GM19099 (cell line): ENCODE results near the gene PRCD.

Experiments
- POLR2A ChIP-seq: IDR thresholded peaks from 3 replicates; pipeline ENCODE4 v1.6.1; 2011; ENCODE audit warnings: low read depth; ENCODE audit not compliant: insufficient read length; ENCODE audit errors: extremely low read depth

The PRCD gene

DNA sequence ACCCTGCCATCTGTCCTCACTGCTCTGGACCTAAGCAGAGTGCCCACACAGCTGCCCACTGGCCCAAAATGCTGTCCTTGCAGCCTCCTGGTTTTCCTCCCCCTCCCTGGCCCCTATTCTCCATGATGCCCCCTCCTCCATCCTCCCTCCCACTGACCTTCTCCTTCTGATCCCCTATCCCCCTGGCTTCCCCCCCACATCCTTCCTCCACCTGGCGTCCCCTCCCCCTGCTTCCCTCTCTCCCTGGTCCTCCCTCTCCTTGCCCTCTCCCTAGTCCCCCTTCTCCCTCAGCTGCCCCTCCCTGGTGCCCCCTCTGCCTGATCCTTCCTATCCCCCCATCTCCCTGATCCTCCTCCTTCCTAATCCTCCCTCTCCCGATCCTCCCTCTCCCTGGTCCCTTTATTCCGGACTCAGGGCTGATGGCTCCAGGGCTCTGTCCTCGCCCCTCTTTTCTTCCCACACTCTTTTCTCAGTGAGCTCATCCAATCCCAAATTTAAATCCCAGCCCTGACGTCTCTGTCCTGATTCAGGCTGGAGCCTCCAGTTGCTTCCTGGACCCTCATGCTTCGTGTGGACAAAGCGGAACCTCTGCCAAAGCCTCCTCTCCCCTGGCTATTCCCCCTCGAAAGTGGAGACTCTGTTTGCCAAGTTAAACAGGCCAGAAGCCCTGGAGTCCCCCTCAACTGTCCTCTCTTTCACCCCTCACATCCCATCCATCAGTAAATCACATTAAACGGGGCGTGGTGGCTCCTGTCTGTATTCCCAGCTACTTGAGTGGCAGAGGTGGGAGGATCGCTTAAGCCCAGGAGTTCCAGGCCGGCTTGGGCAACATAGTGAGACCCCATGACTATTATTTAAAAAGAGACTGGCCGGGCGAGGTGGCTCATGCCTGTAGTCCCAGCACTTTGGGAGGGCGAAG, 20.5 kb upstream of the PRCD start:
- no peak for TF ChIP-seq POLR2A

GRCh38 chr17:76521262-76521661, 18.6 kb upstream of the PRCD start:
- TF ChIP-seq POLR2A = no peak

GRCh38 chr17:76523084-76524037, 16.5 kb upstream of the PRCD start:
- TF ChIP-seq POLR2A = no peak

- TF ChIP-seq POLR2A = no peak
Observed at GRCh38 chr17:76524598-76525512, 15.0 kb upstream of the PRCD start.

DNA sequence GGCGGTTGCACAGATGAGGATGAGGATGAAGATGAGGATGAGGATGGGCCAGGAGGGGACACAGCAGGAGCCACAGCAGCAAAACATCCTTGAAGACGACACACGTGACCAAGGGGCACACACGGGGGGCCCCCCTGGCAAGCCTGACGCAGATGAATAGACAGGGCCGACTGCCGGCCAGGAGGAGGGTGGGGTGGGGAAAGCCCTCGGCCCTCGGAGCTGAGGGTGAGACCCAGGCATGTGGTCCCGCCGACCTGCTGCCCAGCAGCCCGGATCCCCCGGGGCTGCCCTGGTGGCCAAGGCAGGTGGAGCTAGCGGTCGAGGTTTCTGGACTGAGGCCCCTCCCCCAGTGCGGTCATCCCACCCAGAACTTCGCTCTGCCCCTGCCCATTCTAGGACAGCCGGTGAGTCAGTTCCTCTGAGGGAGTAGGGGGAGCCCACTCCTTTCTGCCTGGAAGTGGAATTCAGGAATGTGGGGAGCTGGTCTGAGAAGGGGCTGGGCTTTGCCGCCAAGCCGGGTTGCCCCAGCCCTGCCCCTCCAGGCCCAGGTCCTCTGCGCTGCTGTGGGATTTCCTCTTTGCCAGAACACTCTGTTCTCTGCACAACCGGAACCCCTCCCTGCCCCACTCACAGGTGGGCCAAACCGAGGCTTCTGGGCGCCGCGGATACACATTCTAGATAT, 12.3 kb upstream of the PRCD start:
- TF ChIP-seq POLR2A = peak; percentile 15

DNA sequence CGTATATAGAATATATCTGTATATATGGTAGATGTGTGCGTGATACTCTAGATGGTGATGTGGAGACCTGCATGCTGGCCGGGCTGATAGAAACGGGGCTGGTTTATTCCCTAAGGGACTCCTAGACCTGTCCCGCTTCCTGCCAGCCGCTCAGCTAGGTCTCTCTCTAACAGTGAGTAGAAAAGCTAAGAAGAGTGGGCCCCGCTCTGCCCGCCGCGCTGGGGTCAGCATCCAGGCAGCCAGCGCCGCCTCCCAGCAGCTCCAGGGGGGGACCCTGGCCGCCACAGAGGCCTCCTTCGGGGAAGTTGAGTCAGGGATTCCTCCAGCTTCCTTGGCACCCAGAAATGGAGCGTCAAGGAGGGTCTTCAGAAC, 11.7 kb upstream of the PRCD start:
- no peak for TF ChIP-seq POLR2A

DNA sequence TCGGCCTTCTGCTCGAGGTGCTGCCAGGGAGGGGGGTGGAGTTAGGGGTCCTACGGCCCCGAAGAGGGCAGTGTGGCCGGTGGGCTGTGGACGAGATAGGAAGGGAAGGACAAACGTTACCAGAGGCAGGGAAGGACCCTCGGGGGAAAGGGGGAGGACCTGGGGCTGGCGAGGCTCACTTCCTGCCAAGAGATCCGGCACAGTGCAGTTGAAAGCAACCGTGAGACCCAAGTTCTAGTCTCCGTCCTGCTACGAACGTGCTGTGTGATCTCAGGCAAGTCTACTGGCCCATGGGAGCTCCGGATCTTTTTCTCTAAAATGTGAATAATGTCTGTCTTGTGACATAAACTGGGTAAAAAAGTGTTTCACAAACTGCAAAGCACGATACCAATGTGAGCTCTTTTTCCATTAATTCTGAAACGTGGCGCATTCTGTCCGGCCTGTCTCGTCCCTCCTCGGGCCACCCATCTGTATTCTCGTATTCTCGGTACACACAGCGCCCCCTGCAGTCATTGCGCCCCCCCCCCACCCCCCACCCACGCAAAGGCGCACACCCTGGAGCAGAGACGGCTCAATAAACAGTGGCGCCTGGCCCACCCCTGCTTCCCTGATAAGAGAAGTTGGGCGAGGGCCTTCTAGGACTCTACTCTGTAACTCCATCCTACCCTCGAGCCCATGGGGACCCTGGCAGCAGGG, 11.2 kb upstream of the PRCD start:
- no peak for TF ChIP-seq POLR2A

- no peak for TF ChIP-seq POLR2A
Observed at GRCh38 chr17:76529224-76530094, 10.4 kb upstream of the PRCD start.

- TF ChIP-seq POLR2A = no peak
Observed at GRCh38 chr17:76530095-76530723, 9.6 kb upstream of the PRCD start.

DNA sequence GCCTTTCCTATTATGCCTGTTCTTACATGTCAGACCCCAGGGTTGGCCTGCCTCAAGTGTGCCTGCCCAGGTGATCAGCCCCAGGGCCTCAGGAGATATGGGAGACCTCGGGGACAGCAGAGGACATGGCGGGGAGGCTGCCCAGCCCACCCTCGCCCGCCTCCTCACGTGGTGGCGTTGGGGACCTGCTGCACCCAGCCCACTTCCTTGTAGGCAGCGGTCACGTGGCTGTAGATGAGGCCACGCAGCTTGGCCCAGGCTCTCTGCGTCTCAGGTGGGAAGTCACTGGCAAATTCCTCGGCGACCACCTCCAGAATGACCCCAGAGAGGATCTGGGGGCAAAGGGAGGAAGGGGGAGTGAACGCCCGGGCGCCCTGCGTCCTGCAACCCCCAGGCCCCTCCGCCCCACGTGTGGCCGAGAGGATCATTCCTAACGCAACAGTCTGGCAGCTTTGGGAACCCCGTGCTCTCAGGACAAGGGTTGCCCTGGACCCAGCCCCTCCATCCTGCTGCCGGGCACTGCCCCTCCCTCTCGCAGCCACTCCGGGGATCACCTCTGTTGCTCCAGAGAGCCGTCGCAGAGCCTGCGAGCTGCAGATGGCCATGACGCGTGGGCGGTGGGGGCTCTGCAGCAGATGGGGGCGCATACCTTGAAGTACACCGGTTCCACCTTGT, 8.9 kb upstream of the PRCD start:
- TF ChIP-seq POLR2A = no peak

DNA sequence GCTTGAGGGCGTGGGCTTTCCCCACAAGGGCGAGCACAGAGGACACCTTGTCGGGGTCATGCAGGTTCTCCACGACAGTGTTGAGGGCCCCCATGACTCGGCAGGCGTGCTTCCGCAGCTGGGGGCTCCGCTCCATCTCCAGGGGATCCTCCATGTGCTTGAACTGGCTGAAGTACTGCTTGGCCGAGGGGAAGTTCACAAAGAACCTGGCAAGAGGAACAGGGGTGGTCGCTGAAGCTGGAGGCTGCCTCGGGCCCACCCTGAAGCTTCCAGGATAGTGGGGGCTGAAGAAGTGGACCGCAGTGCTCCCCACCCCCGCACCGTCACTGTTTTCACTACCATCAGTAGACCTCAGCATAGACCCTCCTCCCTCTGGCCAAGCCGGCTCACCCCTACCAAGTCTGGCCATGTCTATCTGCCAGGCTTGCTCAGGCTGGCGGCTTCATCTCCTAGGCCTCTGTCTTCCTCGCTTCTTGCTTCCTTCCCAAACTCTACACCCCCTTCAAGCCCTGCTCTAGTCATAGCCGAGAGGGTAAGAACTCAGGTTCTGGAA, 8.3 kb upstream of the PRCD start:
- TF ChIP-seq POLR2A = no peak
